ENCODE data around the gene AMIGO2. TPM values are rescaled to one million over a fixed set of nuclear protein-coding genes. Genes with fewer than 3 reads are reported as not detected.
"Not testable (repeated sequence)": the region's sequence is repeated elsewhere in the genome, so short reads cannot be mapped to it uniquely, and the experiment has no call there.

The AMIGO2 gene
- total RNA-seq, 1 experiment from 2014 or later, result 16.7 TPM

- no peak for TF ChIP-seq EZH2 (IDR thresholded peaks at IDR 0.05; ENCODE audit: borderline replicate concordance, low read depth, low read length, poor library complexity, severe bottlenecking)
- TF ChIP-seq, protein P1, sequence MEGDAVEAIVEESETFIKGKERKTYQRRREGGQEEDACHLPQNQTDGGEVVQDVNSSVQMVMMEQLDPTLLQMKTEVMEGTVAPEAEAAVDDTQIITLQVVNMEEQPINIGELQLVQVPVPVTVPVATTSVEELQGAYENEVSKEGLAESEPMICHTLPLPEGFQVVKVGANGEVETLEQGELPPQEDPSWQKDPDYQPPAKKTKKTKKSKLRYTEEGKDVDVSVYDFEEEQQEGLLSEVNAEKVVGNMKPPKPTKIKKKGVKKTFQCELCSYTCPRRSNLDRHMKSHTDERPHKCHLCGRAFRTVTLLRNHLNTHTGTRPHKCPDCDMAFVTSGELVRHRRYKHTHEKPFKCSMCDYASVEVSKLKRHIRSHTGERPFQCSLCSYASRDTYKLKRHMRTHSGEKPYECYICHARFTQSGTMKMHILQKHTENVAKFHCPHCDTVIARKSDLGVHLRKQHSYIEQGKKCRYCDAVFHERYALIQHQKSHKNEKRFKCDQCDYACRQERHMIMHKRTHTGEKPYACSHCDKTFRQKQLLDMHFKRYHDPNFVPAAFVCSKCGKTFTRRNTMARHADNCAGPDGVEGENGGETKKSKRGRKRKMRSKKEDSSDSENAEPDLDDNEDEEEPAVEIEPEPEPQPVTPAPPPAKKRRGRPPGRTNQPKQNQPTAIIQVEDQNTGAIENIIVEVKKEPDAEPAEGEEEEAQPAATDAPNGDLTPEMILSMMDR (conservative IDR thresholded peaks at IDR 0.05; ENCODE audit: low read depth, low read length), result no peak
These were observed 41.0 kb upstream of the AMIGO2 start for GRCh38 chr12:47120736-47121135.

GRCh38 chr12:47117305-47117704, 37.5 kb upstream of the AMIGO2 start:
- BruUV-seq (replicated peaks); DNase-seq (ENCODE audit: low spot score); POLR2A ChIA-PET (ENCODE audit: low non-redundant PET); H3K4me3 ChIP-seq (ENCODE audit: low read depth, low read length, poor library complexity, severe bottlenecking); H3K9me3 ChIP-seq (ENCODE audit: low read depth, low read length, poor library complexity, severe bottlenecking); H3K27me3 ChIP-seq (replicated peaks; ENCODE audit: insufficient read depth, low read depth, low read length, poor library complexity); H3K36me3 ChIP-seq (ENCODE audit: insufficient read depth, low read length, poor library complexity, severe bottlenecking); H3K27ac ChIP-seq (ENCODE audit: low read depth, low read length, poor library complexity, severe bottlenecking); intact Hi-C loops (cut with micrococcal nuclease; ENCODE audit: unreplicated experiment); H3K4me1 ChIP-seq (ENCODE audit: insufficient read depth, low read length, poor library complexity, severe bottlenecking); CTCF ChIA-PET: not testable (repeated sequence)

More at GRCh38 chr12:47120736-47121135, 41.0 kb upstream of the AMIGO2 start:
- BruUV-seq (replicated peaks), result no TSS peak
- H3K4me1 ChIP-seq (ENCODE audit: insufficient read depth, low read length, poor library complexity, severe bottlenecking), result no peaks in the 10 kb centered on the region
- intact Hi-C loops (cut with micrococcal nuclease; ENCODE audit: unreplicated experiment), result no loop called here
- H3K4me3 ChIP-seq (ENCODE audit: low read depth, low read length, poor library complexity, severe bottlenecking), result no peak overlapping the region
- H3K9me3 ChIP-seq (ENCODE audit: low read depth, low read length, poor library complexity, severe bottlenecking), result no peaks in the 10 kb centered on the region
- no peak for DNase-seq (ENCODE audit: low spot score)
- no peak overlapping the region for H3K27ac ChIP-seq (ENCODE audit: low read depth, low read length, poor library complexity, severe bottlenecking)
- no peaks in the 10 kb centered on the region for H3K36me3 ChIP-seq (ENCODE audit: insufficient read depth, low read length, poor library complexity, severe bottlenecking)
- CTCF ChIA-PET, result no interaction called here
- H3K27me3 ChIP-seq (replicated peaks; ENCODE audit: insufficient read depth, low read depth, low read length, poor library complexity), result no peaks in the 10 kb centered on the region
- POLR2A ChIA-PET (ENCODE audit: low non-redundant PET), result no interaction called here

DNA sequence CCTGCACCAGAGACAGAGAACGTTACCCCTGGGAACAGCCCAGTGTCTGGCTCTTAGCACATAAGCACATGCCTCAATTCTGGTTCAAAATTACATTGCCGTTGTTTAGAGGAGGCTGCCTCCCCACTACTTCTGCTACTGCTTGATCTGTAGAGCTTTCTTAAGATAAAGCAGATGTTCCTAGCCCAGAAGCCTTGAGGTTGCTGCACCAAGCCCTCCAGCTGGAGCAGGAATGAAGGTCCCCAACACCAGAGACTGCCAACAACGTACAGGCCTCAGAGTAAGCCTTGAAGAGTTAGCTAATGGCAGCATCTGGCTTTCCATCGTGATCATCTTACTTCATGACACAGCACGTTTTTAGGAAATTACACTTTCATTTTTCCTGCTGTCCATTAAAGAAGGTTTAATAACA, 34.7 kb upstream of the AMIGO2 start:
- Histone ChIP-seq H3K9me3 (ENCODE audit: low read depth, low read length, poor library complexity, severe bottlenecking) (no peaks in the 10 kb centered on the region), H3K4me1 (ENCODE audit: insufficient read depth, low read length, poor library complexity, severe bottlenecking) (no peaks in the 10 kb centered on the region), H3K27me3 (replicated peaks; ENCODE audit: insufficient read depth, low read depth, low read length, poor library complexity) (no peaks in the 10 kb centered on the region), H3K36me3 (ENCODE audit: insufficient read depth, low read length, poor library complexity, severe bottlenecking) (no peaks in the 10 kb centered on the region), H3K4me3 (ENCODE audit: low read depth, low read length, poor library complexity, severe bottlenecking) (no peak overlapping the region), H3K27ac (ENCODE audit: low read depth, low read length, poor library complexity, severe bottlenecking) (no peak overlapping the region)
- DNase-seq (ENCODE audit: low spot score), result no peak
- intact Hi-C loops (cut with micrococcal nuclease; ENCODE audit: unreplicated experiment), result no loop called here
- ChIA-PET POLR2A (ENCODE audit: low non-redundant PET) (no interaction called here), CTCF (no interaction called here)
- no TSS peak for BruUV-seq (replicated peaks)
- TF ChIP-seq, protein P1 (conservative IDR thresholded peaks at IDR 0.05; ENCODE audit: low read depth, low read length), result no peak
- no peak for TF ChIP-seq EZH2 (IDR thresholded peaks at IDR 0.05; ENCODE audit: borderline replicate concordance, low read depth, low read length, poor library complexity, severe bottlenecking)

- intact Hi-C loops (cut with micrococcal nuclease; ENCODE audit: unreplicated experiment), result no loop called here
- Histone ChIP-seq H3K4me1 (ENCODE audit: insufficient read depth, low read length, poor library complexity, severe bottlenecking) (no peaks in the 10 kb centered on the region), H3K9me3 (ENCODE audit: low read depth, low read length, poor library complexity, severe bottlenecking) (no peaks in the 10 kb centered on the region), H3K36me3 (ENCODE audit: insufficient read depth, low read length, poor library complexity, severe bottlenecking) (no peaks in the 10 kb centered on the region), H3K27ac (ENCODE audit: low read depth, low read length, poor library complexity, severe bottlenecking) (no peak overlapping the region), H3K27me3 (replicated peaks; ENCODE audit: insufficient read depth, low read depth, low read length, poor library complexity) (no peaks in the 10 kb centered on the region), H3K4me3 (ENCODE audit: low read depth, low read length, poor library complexity, severe bottlenecking) (no peak overlapping the region)
- ChIA-PET POLR2A (ENCODE audit: low non-redundant PET) (no interaction called here), CTCF (no interaction called here)
- no peak for DNase-seq (ENCODE audit: low spot score)
- TF ChIP-seq, protein P1 (conservative IDR thresholded peaks at IDR 0.05; ENCODE audit: low read depth, low read length), result no peak
- TF ChIP-seq EZH2 (IDR thresholded peaks at IDR 0.05; ENCODE audit: borderline replicate concordance, low read depth, low read length, poor library complexity, severe bottlenecking), result no peak
- BruUV-seq (replicated peaks), result no TSS peak
These were observed 32.9 kb upstream of the AMIGO2 start for GRCh38 chr12:47112679-47113078.

All from A673 (cell line).